CD14-positive monocyte (primary cell): Measurements from ENCODE around the gene RIPK3. TPM values are rescaled to one million over a fixed set of nuclear protein-coding genes. Genes with fewer than 3 reads are reported as not detected.

ENCODE experiments used
- DNase-seq, 3 donors: peaks; one replicate each; pipeline ENCODE4 v3.0.0-alpha.2; 2011 to 2022
- H2AFZ ChIP-seq: 2 replicates; pipeline ENCODE4 v1.6.0; 2012; ENCODE audit warnings: mild to moderate bottlenecking, low read depth, low read length, inconsistent platforms; ENCODE audit not compliant: insufficient read depth, poor library complexity, severe bottlenecking
- H3K27ac ChIP-seq, 2 donors: 1 replicate in 1 of 2; 2 replicates in 1 of 2; pipeline ENCODE4 v1.5.1; 2012 to 2013; ENCODE audit warnings: low read length in 2 of 2, control low read depth in 1 of 2, inconsistent platforms in 1 of 2, low read depth in 1 of 2, mild to moderate bottlenecking in 1 of 2
- H3K27me3 ChIP-seq, 2 donors: one replicate each; pipeline versions ENCODE4 v1.6.0 to v1.6.1; 2011 to 2013; ENCODE audit warnings: low read length in 2 of 2; ENCODE audit not compliant: control insufficient read depth in 2 of 2, insufficient read depth in 2 of 2
- H3K36me3 ChIP-seq, 2 donors: replicated peaks in 1 of 2; 1 replicate in 1 of 2; 2 replicates in 1 of 2; pipeline versions ENCODE4 v1.5.1 to v1.6.1; 2012 to 2013; ENCODE audit warnings: low read length in 2 of 2, control low read depth in 1 of 2, inconsistent platforms in 1 of 2, mild to moderate bottlenecking in 1 of 2; ENCODE audit not compliant: insufficient read depth in 2 of 2, control insufficient read depth in 1 of 2
- H3K4me1 ChIP-seq, 2 donors: 1 replicate in 1 of 2; 2 replicates in 1 of 2; pipeline versions ENCODE4 v1.5.1 to v1.6.1; 2012 to 2013; ENCODE audit warnings: low read length in 2 of 2, control low read depth in 1 of 2, inconsistent platforms in 1 of 2, mild to moderate bottlenecking in 1 of 2, moderate library complexity in 1 of 2; ENCODE audit not compliant: insufficient read depth in 2 of 2, control insufficient read depth in 1 of 2
- H3K4me2 ChIP-seq: replicated peaks from 2 replicates; pipeline ENCODE3; 2012; ENCODE audit warnings: low read length, moderate library complexity, mild to moderate bottlenecking; ENCODE audit not compliant: poor library complexity, severe bottlenecking; ENCODE audit errors: extremely low read depth
- H3K4me3 ChIP-seq, 3 experiments: fragments of 200-600 bp in 1 of 3; sonication (generic) in 1 of 3; replicated peaks in 1 of 3; 1 replicate in 2 of 3; 2 replicates in 1 of 3; pipeline ENCODE4 v1.5.1; 2011 to 2013; ENCODE audit warnings: low read length in 3 of 3, mild to moderate bottlenecking in 3 of 3, control low read depth in 2 of 3, low read depth in 2 of 3, inconsistent platforms in 1 of 3, moderate library complexity in 1 of 3
- H3K79me2 ChIP-seq: 2 replicates; pipeline ENCODE4 v1.6.0; 2012; ENCODE audit warnings: mild to moderate bottlenecking, control low read depth, inconsistent platforms, low read length, moderate library complexity; ENCODE audit not compliant: insufficient read depth
- H3K9ac ChIP-seq: 2 replicates; pipeline ENCODE4 v1.6.0; 2017; ENCODE audit warnings: low read length, mild to moderate bottlenecking; ENCODE audit not compliant: insufficient read depth, poor library complexity, severe bottlenecking
- H3K9me3 ChIP-seq, 2 donors: replicated peaks in 1 of 2; 1 replicate in 1 of 2; 2 replicates in 1 of 2; pipeline versions ENCODE4 v1.5.1 to v1.6.1; 2012 to 2013; ENCODE audit warnings: low read length in 2 of 2, control low read depth in 1 of 2; ENCODE audit not compliant: control insufficient read depth in 1 of 2, insufficient read depth in 1 of 2
- H4K20me1 ChIP-seq: 2 replicates; pipeline ENCODE4 v1.6.0; 2012; ENCODE audit warnings: mild to moderate bottlenecking, low read length, control low read depth, moderate library complexity; ENCODE audit not compliant: insufficient read depth
- H3K27ac Mint-ChIP-seq, 7 donors: one replicate each; pipeline ENCODE4 v1.8.0; 2020; ENCODE audit warnings: mild to moderate bottlenecking in 7 of 7, mixed read lengths in 7 of 7, moderate library complexity in 6 of 7, inconsistent platforms in 2 of 7
- H3K27me3 Mint-ChIP-seq, 3 donors: one replicate each; pipeline ENCODE4 v1.8.0; 2021 to 2022; ENCODE audit warnings: low read depth in 3 of 3, mild to moderate bottlenecking in 3 of 3, mixed read lengths in 3 of 3, moderate library complexity in 3 of 3, inconsistent platforms in 1 of 3
- H3K36me3 Mint-ChIP-seq, 2 donors: one replicate each; pipeline ENCODE4 v1.8.0; 2020; ENCODE audit warnings: mixed read lengths in 2 of 2, inconsistent platforms in 1 of 2, mild to moderate bottlenecking in 1 of 2
- H3K4me1 Mint-ChIP-seq: one replicate; pipeline ENCODE4 v1.8.0; 2020; ENCODE audit warnings: mild to moderate bottlenecking, mixed read lengths
- H3K4me3 Mint-ChIP-seq, 2 donors: one replicate each; pipeline ENCODE4 v1.8.0; 2020; ENCODE audit warnings: mild to moderate bottlenecking in 2 of 2, mixed read lengths in 2 of 2, moderate library complexity in 1 of 2
- H3K9me3 Mint-ChIP-seq, 7 donors: one replicate each; pipeline ENCODE4 v1.8.0; 2020 to 2022; ENCODE audit warnings: mixed read lengths in 7 of 7, mild to moderate bottlenecking in 6 of 7, moderate library complexity in 6 of 7, inconsistent platforms in 2 of 7
- WGBS: methylation state at CpG from one replicate; pipeline ENCODE4 v1.1.5; 2013; ENCODE audit warnings: missing lambda C conversion rate; ENCODE audit not compliant: insufficient coverage; 5-methylcytosine and 5-hydroxymethylcytosine counted together
- intact Hi-C, 2 donors: fragments of 100-400 bp; cut with micrococcal nuclease; formaldehyde crosslinking; loops; one replicate each; pipeline versions ENCODE4 v1.15.0 to v1.15.1; 2023
- polyA plus RNA-seq, 3 donors: library from polyadenylated mRNA; depleted of rRNA in 1 of 3; unstranded in 2 of 3; stranded (reverse) in 1 of 3; fragments of 300-500 nt in 2 of 3; fragments of >200 nt in 1 of 3; fragmentation: Illumina TruSeq in 2 of 3; gene quantifications; 1 replicate in 2 of 3; 2 replicates in 1 of 3; pipeline ENCODE4 v1.2.3, GENCODE V29; 2012 to 2021
- TF ChIP-seq, protein P1 (sequence below): fragments of 200-600 bp; IDR thresholded peaks from one replicate; pipeline ENCODE4 v1.8.0; 2022; ENCODE audit warnings: antibody characterized with exemption, mild to moderate bottlenecking

Gene RIPK3
- polyA plus RNA-seq, 3 donors, result 11.7 to 69.6 (median 11.8) TPM

DNA sequence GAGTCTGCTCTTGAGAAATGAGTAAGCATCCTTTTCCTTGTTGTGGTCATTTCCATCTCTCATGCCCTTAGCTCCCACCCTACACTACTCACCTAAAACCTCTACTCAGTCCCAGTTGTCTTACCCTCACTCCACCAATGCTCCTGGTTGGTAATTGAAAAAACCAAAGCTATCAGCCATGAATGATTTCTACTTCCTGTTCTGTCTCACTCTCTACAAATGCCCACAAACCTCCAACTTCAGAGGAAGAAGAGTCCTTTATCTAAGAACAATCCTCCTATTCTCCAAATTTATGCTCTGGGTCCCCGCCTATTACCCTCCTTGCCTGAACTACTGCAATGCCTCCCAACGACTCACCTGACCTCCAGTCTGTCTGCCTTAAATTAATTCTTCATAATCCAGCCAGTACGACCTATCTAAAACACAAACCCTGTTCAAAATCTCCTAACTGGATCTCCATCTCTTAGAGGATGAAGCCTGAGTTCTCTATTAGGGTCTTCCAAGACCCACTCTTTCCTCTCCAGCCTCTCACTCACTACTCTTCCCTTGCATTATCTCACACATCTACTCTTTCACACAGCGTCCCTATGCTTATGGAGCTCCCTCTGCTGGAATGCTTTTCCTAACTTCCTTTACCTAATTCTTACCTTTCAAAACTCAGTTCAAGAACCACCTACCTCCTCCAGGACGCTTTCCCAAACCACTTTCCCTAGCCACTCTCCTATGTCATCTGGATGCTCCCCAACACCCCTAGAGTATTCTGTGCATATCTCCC is 42.4 kb downstream of the RIPK3 start:
- peak overlapping the region in 1 of 2 donors; percentile 73 for H3K27ac ChIP-seq
- no peak overlapping the region for H3K4me2 ChIP-seq
- no peaks in the 10 kb centered on the region for H3K9me3 ChIP-seq
- intact Hi-C loops, result loop anchor here (2.0 to 10.0 kb wide), 3 partner anchors 55 to 183 kb away; partner anchors contain the start of genes TINF2 (in 2 of the 2), DCAF11 (in 1 of the 2) and NRL (in 1 of the 2)
- H4K20me1 ChIP-seq, result no peaks in the 10 kb centered on the region
- no peak overlapping the region for H3K4me3 ChIP-seq
- H3K27me3 ChIP-seq, result no peaks in the 10 kb centered on the region
- H3K4me3 Mint-ChIP-seq, result peak overlapping the region; percentile 24 to 36
- TF ChIP-seq, protein P1, sequence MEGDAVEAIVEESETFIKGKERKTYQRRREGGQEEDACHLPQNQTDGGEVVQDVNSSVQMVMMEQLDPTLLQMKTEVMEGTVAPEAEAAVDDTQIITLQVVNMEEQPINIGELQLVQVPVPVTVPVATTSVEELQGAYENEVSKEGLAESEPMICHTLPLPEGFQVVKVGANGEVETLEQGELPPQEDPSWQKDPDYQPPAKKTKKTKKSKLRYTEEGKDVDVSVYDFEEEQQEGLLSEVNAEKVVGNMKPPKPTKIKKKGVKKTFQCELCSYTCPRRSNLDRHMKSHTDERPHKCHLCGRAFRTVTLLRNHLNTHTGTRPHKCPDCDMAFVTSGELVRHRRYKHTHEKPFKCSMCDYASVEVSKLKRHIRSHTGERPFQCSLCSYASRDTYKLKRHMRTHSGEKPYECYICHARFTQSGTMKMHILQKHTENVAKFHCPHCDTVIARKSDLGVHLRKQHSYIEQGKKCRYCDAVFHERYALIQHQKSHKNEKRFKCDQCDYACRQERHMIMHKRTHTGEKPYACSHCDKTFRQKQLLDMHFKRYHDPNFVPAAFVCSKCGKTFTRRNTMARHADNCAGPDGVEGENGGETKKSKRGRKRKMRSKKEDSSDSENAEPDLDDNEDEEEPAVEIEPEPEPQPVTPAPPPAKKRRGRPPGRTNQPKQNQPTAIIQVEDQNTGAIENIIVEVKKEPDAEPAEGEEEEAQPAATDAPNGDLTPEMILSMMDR, result peak; percentile 48
- peaks cover 0 to 1% (median 0%) of the 10 kb centered on the region in 3 donors for H3K27me3 Mint-ChIP-seq
- DNase-seq, result no peak
- H3K9me3 Mint-ChIP-seq, result peaks cover 0 to 2% (median 0%) of the 10 kb centered on the region in 7 donors
- H3K4me1 ChIP-seq, result peaks cover 34 to 46% of the 10 kb centered on the region in 2 donors
- WGBS, result 43% methylated on average over 5 of the region's 5 CpGs
- peak overlapping the region; percentile 51 to 92 (median 81) for H3K27ac Mint-ChIP-seq
- peaks cover 44 to 47% of the 10 kb centered on the region in 2 donors for H3K36me3 Mint-ChIP-seq
- H3K9ac ChIP-seq, result no peak overlapping the region
- H3K4me1 Mint-ChIP-seq, result peaks cover 40% of the 10 kb centered on the region
- H3K79me2 ChIP-seq, result peaks cover 38% of the 10 kb centered on the region
- peaks cover 28 to 49% of the 10 kb centered on the region in 2 donors for H3K36me3 ChIP-seq
- no peak overlapping the region for H2AFZ ChIP-seq

DNA sequence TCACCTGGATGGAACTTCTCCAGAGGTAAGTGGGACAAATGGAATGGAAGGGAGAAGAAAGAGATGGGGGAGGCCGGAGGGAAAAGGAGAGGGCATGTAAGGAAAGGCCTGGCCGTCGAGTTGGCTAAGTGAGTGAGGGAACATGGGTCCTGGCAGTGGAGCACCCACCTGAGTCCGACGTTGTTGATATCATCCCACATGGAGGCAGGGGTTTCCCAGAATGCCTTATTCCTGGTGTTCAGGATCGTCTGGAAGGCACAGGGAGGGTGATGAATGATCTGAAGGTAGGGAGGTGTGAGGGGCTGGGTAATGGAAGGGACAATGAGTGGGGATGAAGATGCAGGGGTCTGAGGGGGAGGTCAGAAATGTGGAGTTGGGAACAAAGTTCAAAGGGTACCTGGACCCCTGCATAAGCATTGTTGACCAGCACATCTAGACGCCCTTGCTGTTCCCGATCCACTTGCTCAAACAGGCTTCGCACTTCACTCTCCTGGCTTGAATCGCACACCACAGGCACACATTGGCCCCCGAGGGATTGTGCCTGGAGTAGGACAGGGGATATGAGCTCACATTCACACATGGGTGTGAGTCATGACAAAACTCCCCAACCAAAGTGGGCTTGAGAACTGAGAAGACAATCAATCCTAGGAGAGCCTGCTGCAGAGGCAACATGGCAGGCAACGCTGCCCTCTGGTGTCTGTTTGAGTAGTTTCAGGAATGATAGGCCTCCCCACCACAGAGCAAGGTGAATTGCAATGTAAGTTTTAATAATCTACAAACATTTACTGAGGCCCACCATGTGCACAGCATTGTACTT is 43.2 kb downstream of the RIPK3 start:
- peaks cover 40% of the 10 kb centered on the region for H3K4me1 Mint-ChIP-seq
- H3K27me3 Mint-ChIP-seq, result peaks cover 0 to 1% (median 0%) of the 10 kb centered on the region in 3 donors
- Histone ChIP-seq H3K4me3 (no peak overlapping the region), H3K27me3 (no peaks in the 10 kb centered on the region), H3K9me3 (no peaks in the 10 kb centered on the region), H3K27ac (peak overlapping the region; percentile 24 to 73), H3K4me2 (no peak overlapping the region), H4K20me1 (no peaks in the 10 kb centered on the region), H3K79me2 (peaks cover 30% of the 10 kb centered on the region), H2AFZ (no peak overlapping the region), H3K9ac (no peak overlapping the region), H3K4me1 (peaks cover 34 to 46% of the 10 kb centered on the region in 2 donors), H3K36me3 (peaks cover 28 to 49% of the 10 kb centered on the region in 2 donors)
- H3K9me3 Mint-ChIP-seq, result peaks cover 0 to 2% (median 0%) of the 10 kb centered on the region in 7 donors
- H3K27ac Mint-ChIP-seq, result peak overlapping the region; percentile 18 to 92 (median 81)
- TF ChIP-seq, protein P1, result peak; percentile 84
- no peak overlapping the region for H3K4me3 Mint-ChIP-seq
- H3K36me3 Mint-ChIP-seq, result peaks cover 44 to 47% of the 10 kb centered on the region in 2 donors
- intact Hi-C loops, result loop anchor here (2.0 to 10.0 kb wide), 3 partner anchors 54 to 182 kb away; partner anchors contain the start of genes TINF2 (in 2 of the 2), DCAF11 (in 1 of the 2) and NRL (in 1 of the 2)
- DNase-seq, result peak; percentile 85 to 97 (median 89)
- WGBS, result 90% methylated on average over 11 of the region's 12 CpGs
